ENCODE results near the gene SHC4. TPM values are rescaled to one million over a fixed set of nuclear protein-coding genes. Genes with fewer than 3 reads are reported as not detected.

The SHC4 gene
- total RNA-seq, 1 donor from 2014 or later = 35.6 TPM

DNA sequence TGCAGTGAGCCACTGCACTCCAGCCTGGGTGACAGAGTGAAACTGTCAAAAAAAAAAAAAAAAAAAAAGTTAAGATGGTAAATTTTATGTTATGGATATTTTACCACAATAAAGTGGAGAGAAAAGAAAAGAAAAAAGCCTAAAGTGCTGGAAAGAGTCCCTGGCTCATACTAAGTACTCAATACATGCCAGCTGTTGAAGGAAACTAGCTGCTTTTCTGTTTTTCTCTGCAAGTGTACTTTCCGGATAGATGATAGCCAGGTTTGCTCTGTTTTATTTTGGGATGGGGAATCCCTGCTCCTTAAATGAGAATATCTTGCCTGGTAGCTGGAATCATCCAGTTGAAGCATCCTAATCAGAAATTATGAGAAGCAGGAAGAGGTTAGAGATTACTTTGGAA is 74.9 kb downstream of the SHC4 start:
- peaks cover 78% of the 10 kb centered on the region for H3K4me1 Mint-ChIP-seq (ENCODE audit: low read depth)
- peak overlapping the region; percentile 62 for H3K27ac Mint-ChIP-seq (ENCODE audit: unreplicated experiment)
- H3K27me3 Mint-ChIP-seq (ENCODE audit: low read depth) = no peaks in the 10 kb centered on the region
- no peak overlapping the region for H3K4me3 Mint-ChIP-seq (ENCODE audit: unreplicated experiment)
- no peak for TF ChIP-seq CTCF (IDR thresholded peaks at IDR 0.05)
- no peaks in the 10 kb centered on the region for H3K9me3 Mint-ChIP-seq (ENCODE audit: low read depth)
- H3K36me3 Mint-ChIP-seq (ENCODE audit: low read depth) = no peaks in the 10 kb centered on the region
- DNase-seq (ENCODE audit: low spot score) = no peak

GRCh38 chr15:48888191-48888590 is 75.5 kb downstream of the SHC4 start:
- TF ChIP-seq CTCF (IDR thresholded peaks at IDR 0.05) = no peak
- DNase-seq (ENCODE audit: low spot score) = no peak
- no peaks in the 10 kb centered on the region for H3K36me3 Mint-ChIP-seq (ENCODE audit: low read depth)
- H3K9me3 Mint-ChIP-seq (ENCODE audit: low read depth) = no peaks in the 10 kb centered on the region
- H3K27ac Mint-ChIP-seq (ENCODE audit: unreplicated experiment) = peak overlapping the region; percentile 62
- no peak overlapping the region for H3K4me3 Mint-ChIP-seq (ENCODE audit: unreplicated experiment)
- H3K27me3 Mint-ChIP-seq (ENCODE audit: low read depth) = no peaks in the 10 kb centered on the region
- H3K4me1 Mint-ChIP-seq (ENCODE audit: low read depth) = peaks cover 76% of the 10 kb centered on the region

- H3K36me3 Mint-ChIP-seq (ENCODE audit: low read depth) = no peaks in the 10 kb centered on the region
- no peak for TF ChIP-seq CTCF (IDR thresholded peaks at IDR 0.05)
- H3K4me3 Mint-ChIP-seq (ENCODE audit: unreplicated experiment) = no peak overlapping the region
- peak overlapping the region; percentile 12 for H3K27ac Mint-ChIP-seq (ENCODE audit: unreplicated experiment)
- no peaks in the 10 kb centered on the region for H3K9me3 Mint-ChIP-seq (ENCODE audit: low read depth)
- H3K4me1 Mint-ChIP-seq (ENCODE audit: low read depth) = peaks cover 69% of the 10 kb centered on the region
- no peak for DNase-seq (ENCODE audit: low spot score)
- H3K27me3 Mint-ChIP-seq (ENCODE audit: low read depth) = no peaks in the 10 kb centered on the region
These were observed 76.6 kb downstream of the SHC4 start for GRCh38 chr15:48887144-48887543.

DNA sequence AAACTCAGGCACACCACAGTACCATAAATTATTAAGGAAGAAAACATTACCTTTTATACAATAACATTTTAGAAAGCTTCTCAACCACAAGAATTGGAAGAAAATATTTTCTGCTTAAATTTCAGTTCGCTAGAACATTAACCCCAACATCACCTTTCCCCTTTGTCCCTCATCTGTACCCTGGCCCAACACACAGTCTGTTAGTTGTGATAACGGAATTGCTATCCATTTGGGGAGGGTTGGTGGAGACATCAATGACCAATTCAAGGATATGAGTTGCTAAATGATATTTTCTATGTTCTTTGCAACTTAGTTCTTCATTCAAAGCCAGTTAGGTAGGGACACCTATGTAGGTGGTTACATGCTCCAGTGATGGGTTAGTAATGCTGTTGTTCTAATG is 80.0 kb downstream of the SHC4 start:
- TF ChIP-seq CTCF (IDR thresholded peaks at IDR 0.05) = no peak
- peaks cover 68% of the 10 kb centered on the region for H3K4me1 Mint-ChIP-seq (ENCODE audit: low read depth)
- H3K27ac Mint-ChIP-seq (ENCODE audit: unreplicated experiment) = peak overlapping the region; percentile 3
- no peaks in the 10 kb centered on the region for H3K27me3 Mint-ChIP-seq (ENCODE audit: low read depth)
- no peaks in the 10 kb centered on the region for H3K9me3 Mint-ChIP-seq (ENCODE audit: low read depth)
- peaks cover under 1% of the 10 kb centered on the region for H3K36me3 Mint-ChIP-seq (ENCODE audit: low read depth)
- H3K4me3 Mint-ChIP-seq (ENCODE audit: unreplicated experiment) = no peak overlapping the region
- no peak for DNase-seq (ENCODE audit: low spot score)

DNA sequence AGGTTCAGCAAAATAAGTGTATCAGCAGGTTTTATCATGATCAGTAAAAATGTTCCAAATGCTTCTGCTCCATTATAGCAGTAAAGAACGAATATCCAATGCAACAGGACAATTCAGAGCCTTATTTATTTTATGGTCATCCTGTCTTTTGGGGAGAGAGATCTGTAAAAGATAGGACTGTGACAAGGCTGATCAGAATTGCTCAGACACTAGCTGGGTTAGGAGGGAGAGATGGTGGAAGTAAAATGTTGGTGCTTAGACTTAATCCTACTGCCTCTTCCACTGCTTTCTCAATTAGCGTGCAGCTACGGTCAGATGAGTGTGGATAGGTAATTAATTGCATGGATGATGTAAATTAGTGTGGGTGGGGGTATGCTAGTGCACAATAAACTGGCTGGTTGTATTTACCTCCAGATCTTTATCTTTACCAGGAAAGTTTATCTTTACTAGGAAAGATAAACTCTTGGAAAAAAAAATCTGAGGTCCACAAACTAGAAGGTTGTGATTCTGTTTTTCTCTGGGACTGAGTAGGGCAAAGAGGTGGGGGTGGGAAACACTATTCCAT is 83.6 kb downstream of the SHC4 start:
- Mint-ChIP-seq H3K36me3 (ENCODE audit: low read depth) (peaks cover 7% of the 10 kb centered on the region), H3K4me3 (ENCODE audit: unreplicated experiment) (peak overlapping the region; percentile 95), H3K27me3 (ENCODE audit: low read depth) (no peaks in the 10 kb centered on the region), H3K4me1 (ENCODE audit: low read depth) (peaks cover 58% of the 10 kb centered on the region), H3K9me3 (ENCODE audit: low read depth) (no peaks in the 10 kb centered on the region), H3K27ac (ENCODE audit: unreplicated experiment) (peak overlapping the region; percentile 55)
- DNase-seq (ENCODE audit: low spot score) = no peak
- no peak for TF ChIP-seq CTCF (IDR thresholded peaks at IDR 0.05)
